ENCODE results near the gene PRCD. TPM values are rescaled to one million over a fixed set of nuclear protein-coding genes. Genes with fewer than 3 reads are reported as not detected.

The PRCD gene
- 1 to 10 TPM; 1.2 to 5.1 (median 3.8) TPM for total RNA-seq

GRCh38 chr17:76539631-76540271 is at the start of gene PRCD:
Gene PRCD, plus strand, starts transcription at chr17:76540044. Its CDS starts 98 bp downstream, at chr17:76540142.
- 68% methylated on average over 13 of the region's 22 CpGs for WGBS
- no peak for TF ChIP-seq POLR2AphosphoS5 (IDR thresholded peaks at IDR 0.05)
- no peak for TF ChIP-seq POLR2A (IDR thresholded peaks at IDR 0.05; ENCODE audit: low read depth)
- no peak for TF ChIP-seq CTCF (IDR thresholded peaks at IDR 0.05)
- TF ChIP-seq EP300 (IDR thresholded peaks at IDR 0.05) = no peak
- Histone ChIP-seq H3K9me3 (no peaks in the 10 kb centered on the region), H3K27ac (replicated peaks in 1 of 4) (peak within 1 kb of the TSS; percentile 62 to 84 (median 78)), H3K4me1 (peaks cover 41 to 94% (median 76%) of the 10 kb centered on the region in 4 donors), H3K4me3 (peak within 1 kb of the TSS; percentile 49 to 61 (median 55)), H3K27me3 (peaks cover 5 to 64% (median 14%) of the 10 kb centered on the region in 4 donors), H3K36me3 (no peaks in the 10 kb centered on the region)
- intact Hi-C loops (cut with DNase I) = no loop called here
- DNase-seq (ENCODE audit: extremely low spot score) = no peak

GRCh38 chr17:76490112-76490710 is 49.6 kb upstream of the PRCD start:
- Histone ChIP-seq H3K4me1 (peaks cover 22 to 33% (median 30%) of the 10 kb centered on the region in 4 donors), H3K4me3 (no peak overlapping the region), H3K36me3 (peaks cover 0 to 10% (median 0%) of the 10 kb centered on the region in 4 donors), H3K9me3 (no peaks in the 10 kb centered on the region), H3K27ac (replicated peaks in 1 of 4) (no peak overlapping the region), H3K27me3 (no peaks in the 10 kb centered on the region)
- intact Hi-C loops (cut with DNase I) = no loop called here
- DNase-seq (ENCODE audit: extremely low spot score) = no peak
- no peak for TF ChIP-seq EP300 (IDR thresholded peaks at IDR 0.05)
- no peak for TF ChIP-seq POLR2AphosphoS5 (IDR thresholded peaks at IDR 0.05)
- TF ChIP-seq POLR2A (IDR thresholded peaks at IDR 0.05; ENCODE audit: low read depth) = no peak
- TF ChIP-seq CTCF (IDR thresholded peaks at IDR 0.05) = no peak
- WGBS = 60% methylated on average over 8 of the region's 10 CpGs

GRCh38 chr17:76491271-76492122 is 48.3 kb upstream of the PRCD start:
- TF ChIP-seq POLR2A (IDR thresholded peaks at IDR 0.05; ENCODE audit: low read depth) (no peak), EP300 (IDR thresholded peaks at IDR 0.05) (no peak), POLR2AphosphoS5 (IDR thresholded peaks at IDR 0.05) (no peak), CTCF (IDR thresholded peaks at IDR 0.05) (no peak)
- intact Hi-C loops (cut with DNase I) = no loop called here
- peaks cover 0 to 10% (median 0%) of the 10 kb centered on the region in 4 donors for H3K36me3 ChIP-seq
- no peaks in the 10 kb centered on the region for H3K27me3 ChIP-seq
- no peak overlapping the region for H3K4me3 ChIP-seq
- peak overlapping the region; percentile 61 to 67 (median 65) for H3K27ac ChIP-seq (replicated peaks in 1 of 4)
- peaks cover 22 to 31% (median 28%) of the 10 kb centered on the region in 4 donors for H3K4me1 ChIP-seq
- H3K9me3 ChIP-seq = no peaks in the 10 kb centered on the region
- WGBS = 83% methylated on average over 8 of the region's 17 CpGs
- no peak for DNase-seq (ENCODE audit: extremely low spot score)

- Histone ChIP-seq H3K27me3 (no peaks in the 10 kb centered on the region), H3K4me3 (peak overlapping the region in 2 of 4 donors; percentile 11 to 32), H3K27ac (replicated peaks in 1 of 4) (peak overlapping the region; percentile 61 to 67 (median 65)), H3K4me1 (peaks cover 28 to 35% (median 32%) of the 10 kb centered on the region in 4 donors), H3K36me3 (peaks cover 0 to 8% (median 0%) of the 10 kb centered on the region in 4 donors), H3K9me3 (no peaks in the 10 kb centered on the region)
- intact Hi-C loops (cut with DNase I) = no loop called here
- DNase-seq (ENCODE audit: extremely low spot score) = no peak
- TF ChIP-seq POLR2A (IDR thresholded peaks at IDR 0.05; ENCODE audit: low read depth) = no peak
- TF ChIP-seq CTCF (IDR thresholded peaks at IDR 0.05) = no peak
- WGBS = 67% methylated on average over 4 of the region's 11 CpGs
Observed at GRCh38 chr17:76492123-76492988, 47.5 kb upstream of the PRCD start.

All from esophagus muscularis mucosa (tissue), 4 donors.